Erythroblast (primary cell): ENCODE measurements around the gene ZIC1.

ENCODE experiments used
- GATA1 ChIP-seq: IDR thresholded peaks from 2 replicates; pipeline ENCODE4 v1.6.1; 2011; ENCODE audit warnings: low read depth, mild to moderate bottlenecking, control low read depth, low read length, moderate library complexity
- POLR2A ChIP-seq: IDR thresholded peaks from 2 replicates; pipeline ENCODE4 v1.6.1; 2011; ENCODE audit warnings: mild to moderate bottlenecking, low read length

DNA sequence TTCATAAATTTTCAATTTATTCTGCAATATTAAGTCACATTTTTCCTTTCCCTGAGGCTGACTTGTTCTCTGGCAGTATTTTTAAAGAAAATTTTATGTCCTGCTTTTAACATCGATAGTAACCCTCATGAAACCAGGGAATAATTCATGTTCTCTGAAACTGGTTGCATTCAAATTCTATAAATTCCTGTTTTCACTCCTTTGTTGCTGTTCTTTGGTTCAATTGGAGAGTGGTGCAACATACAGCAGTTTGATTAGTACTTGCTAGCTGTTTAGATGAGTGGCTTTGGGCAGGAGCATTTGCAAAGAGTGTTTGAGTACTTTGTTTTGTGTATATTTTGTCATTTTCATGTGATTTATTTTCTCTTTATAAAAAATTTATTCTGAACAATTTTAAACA is 19.2 kb downstream of the ZIC1 start:
- TF ChIP-seq POLR2A (no peak), GATA1 (no peak)
